Pancreas (tissue), 10 donors: ENCODE results near the gene DSCAM. TPM values are rescaled to one million over a fixed set of nuclear protein-coding genes. Genes with fewer than 3 reads are reported as not detected.

Source experiments
- ATAC-seq, 4 donors: fragments of 200-7000 bp; cut with Tn5 transposase; one replicate each; pipeline versions ENCODE4 v1.8.0 to v1.9.1; 2020; ENCODE audit warnings: mild to moderate bottlenecking in 4 of 4, moderate library complexity in 4 of 4
- DNase-seq, 6 donors: peaks; one replicate each; pipeline ENCODE4 v3.0.0-alpha.2; 2020
- FAIRE-seq: peaks from 2 replicates; lab custom pipeline; 2012; peaks lifted over from hg19 to GRCh38; lab: Jason Lieb, UNC
- H3K27ac ChIP-seq, 4 donors: fragments of 200-600 bp; sonication (generic); 1 replicate in 3 of 4; 2 replicates in 1 of 4; pipeline versions ENCODE4 v1.5.0 to v1.8.0; 2020
- H3K27me3 ChIP-seq, 4 donors: fragments of 200-600 bp; one replicate each; pipeline ENCODE4 v1.8.0; 2021
- H3K36me3 ChIP-seq, 3 donors: fragments of 200-600 bp; sonication (generic) in 1 of 3; one replicate each; pipeline versions ENCODE4 v1.5.0 to v1.8.0; 2020 to 2021
- H3K4me1 ChIP-seq, 3 donors: fragments of 200-600 bp; one replicate each; pipeline ENCODE4 v1.8.0; 2021
- H3K4me3 ChIP-seq, 4 donors: fragments of 200-600 bp; sonication (generic) in 2 of 4; one replicate each; pipeline versions ENCODE4 v1.5.0 to v1.8.0; 2020 to 2021
- H3K9me3 ChIP-seq, 4 donors: fragments of 200-600 bp; one replicate each; pipeline ENCODE4 v1.8.0; 2021
- CTCF ChIP-seq, 4 donors: fragments of 200-600 bp; sonication (generic) in 3 of 4; IDR thresholded peaks; one replicate each; pipeline versions ENCODE4 v1.5.0 to v1.8.0; 2021; ENCODE audit warnings: antibody characterized with exemption in 4 of 4
- WGBS, 2 donors: extraction: QIAGEN DNeasy Blood & Tissue Kit; methylation state at CpG; one replicate each; pipeline ENCODE4 v1.1.7; 2013; 5-methylcytosine and 5-hydroxymethylcytosine counted together
- intact Hi-C, 3 donors: fragments of 100-400 bp; cut with DNase I; formaldehyde crosslinking; loops; one replicate each; pipeline versions ENCODE4 v1.11.1 to v1.14.2; 2022
- polyA plus RNA-seq, 2 donors: library from polyadenylated mRNA; stranded (reverse); fragments of 200-250 nt; gene quantifications; one replicate each; pipeline ENCODE4 v1.2.3, GENCODE V29; 2013
- total RNA-seq, 6 donors: library from RNA; stranded (reverse); fragmentation: NEBNext Ultra II Directional in 4 of 6; extraction: Animal tissue kit (Norgen Biotek cat#: 25700) in 4 of 6; gene quantifications; one replicate each; pipeline versions ENCODE4 v1.2.1 to v1.2.4, GENCODE V29; 2021 to 2023
- donor health status: healthy with polysubstance abuse.
- donor health status: DM: no; HTN: no; CAD: no; lungs with moderate emphysema.
- donor health status: DM: no; HTN: no; CAD: no.
- donor health status: control.
- donor health status: control.
- donor health status: Bipolar disorder and iron deficiency.
- donor health status: DM: yes; HTN: yes; CAD: no.
- donor health status: DM: no; HTN: no; CAD: no.
- donor health status: DM: no; HTN: no; CAD: no.
- donor health status: DM: yes; HTN: yes; CAD: no.

Gene DSCAM
- total and polyA plus RNA-seq, 8 donors = 0.05 to 0.77 (median 0.14) TPM

GRCh38 chr21:40639616-40640194 lies 207.3 kb downstream of the DSCAM start:
- Histone ChIP-seq H3K9me3 (no peaks in the 10 kb centered on the region), H3K27ac (no peak overlapping the region), H3K36me3 (no peaks in the 10 kb centered on the region), H3K27me3 (peaks cover 0 to 7% (median 0%) of the 10 kb centered on the region in 4 donors), H3K4me1 (no peaks in the 10 kb centered on the region), H3K4me3 (no peak overlapping the region)
- intact Hi-C loops = no loop called here
- WGBS, 2 donors = 21 to 24% methylated on average over 6 of the region's 6 CpGs
- no peak for FAIRE-seq
- DNase-seq = no peak
- TF ChIP-seq CTCF (IDR thresholded peaks at IDR 0.05) = no peak
- peak in 1 of 4 donors; percentile 35 for ATAC-seq

GRCh38 chr21:40638466-40639251 lies 208.3 kb downstream of the DSCAM start:
- intact Hi-C loops = no loop called here
- TF ChIP-seq CTCF (IDR thresholded peaks at IDR 0.05) = no peak
- H3K27ac ChIP-seq = no peak overlapping the region
- H3K9me3 ChIP-seq = no peaks in the 10 kb centered on the region
- peaks cover 0 to 7% (median 0%) of the 10 kb centered on the region in 4 donors for H3K27me3 ChIP-seq
- no peak overlapping the region for H3K4me3 ChIP-seq
- no peaks in the 10 kb centered on the region for H3K36me3 ChIP-seq
- H3K4me1 ChIP-seq = no peaks in the 10 kb centered on the region
- FAIRE-seq (no peak), DNase-seq (no peak), ATAC-seq (peak in 2 of 4 donors; percentile 26 to 44)
- WGBS, 2 donors = 44 to 51% methylated on average over 17 of the region's 17 CpGs

GRCh38 chr21:40636026-40636425 lies 210.9 kb downstream of the DSCAM start:
- no peak for FAIRE-seq
- 76 to 79% methylated on average over 9 of the region's 9 CpGs for WGBS, 2 donors
- Histone ChIP-seq H3K9me3 (no peaks in the 10 kb centered on the region), H3K36me3 (no peaks in the 10 kb centered on the region), H3K27ac (no peak overlapping the region), H3K4me1 (no peaks in the 10 kb centered on the region), H3K4me3 (no peak overlapping the region), H3K27me3 (peaks cover 0 to 7% (median 0%) of the 10 kb centered on the region in 4 donors)
- intact Hi-C loops = no loop called here
- no peak for TF ChIP-seq CTCF (IDR thresholded peaks at IDR 0.05)
- no peak for DNase-seq
- no peak for ATAC-seq

GRCh38 chr21:40635391-40635790 lies 211.6 kb downstream of the DSCAM start:
- Histone ChIP-seq H3K27me3 (peaks cover 0 to 7% (median 0%) of the 10 kb centered on the region in 4 donors), H3K4me3 (no peak overlapping the region), H3K4me1 (no peaks in the 10 kb centered on the region), H3K27ac (no peak overlapping the region), H3K9me3 (no peaks in the 10 kb centered on the region), H3K36me3 (no peaks in the 10 kb centered on the region)
- no peak for ATAC-seq
- no peak for DNase-seq
- no peak for TF ChIP-seq CTCF (IDR thresholded peaks at IDR 0.05)
- intact Hi-C loops = no loop called here
- 62 to 68% methylated on average over 4 of the region's 4 CpGs for WGBS, 2 donors
- FAIRE-seq = no peak

- intact Hi-C loops = no loop called here
- Histone ChIP-seq H3K27me3 (peaks cover 0 to 6% (median 0%) of the 10 kb centered on the region in 4 donors), H3K4me3 (no peak overlapping the region), H3K27ac (no peak overlapping the region), H3K4me1 (no peaks in the 10 kb centered on the region), H3K36me3 (no peaks in the 10 kb centered on the region), H3K9me3 (no peaks in the 10 kb centered on the region)
- TF ChIP-seq CTCF (IDR thresholded peaks at IDR 0.05) = no peak
- WGBS, 2 donors = 79 to 80% methylated on average over 6 of the region's 6 CpGs
- FAIRE-seq = no peak
- DNase-seq = no peak
- no peak for ATAC-seq
Measured at GRCh38 chr21:40634141-40634540, 212.8 kb downstream of the DSCAM start.
